Measurements from ENCODE around the gene HECW1.

- TF ChIP-seq EZH2 (IDR thresholded peaks at IDR 0.05; ENCODE audit: insufficient read depth, poor library complexity, severe bottlenecking) (no peak), EZH2phosphoT487 (IDR thresholded peaks at IDR 0.05; ENCODE audit: insufficient read depth, low read depth) (no peak)
Measured at GRCh38 chr7:43585562-43585961, 473.1 kb downstream of the HECW1 start.
